T-helper 1 cell (primary cell): ENCODE data around the gene PLBD1.

Experiments used
- DNase-seq, 5 donors: peaks; one replicate each; pipeline ENCODE4 v3.0.0-alpha.2; 2012 to 2020

The PLBD1 gene

GRCh38 chr12:14495326-14495725 is 72.4 kb downstream of the PLBD1 start:
- no peak for DNase-seq

GRCh38 chr12:14482886-14483285 is 84.8 kb downstream of the PLBD1 start:
- DNase-seq, result no peak

GRCh38 chr12:14482361-14482760 is 85.3 kb downstream of the PLBD1 start:
- DNase-seq, result no peak

DNA sequence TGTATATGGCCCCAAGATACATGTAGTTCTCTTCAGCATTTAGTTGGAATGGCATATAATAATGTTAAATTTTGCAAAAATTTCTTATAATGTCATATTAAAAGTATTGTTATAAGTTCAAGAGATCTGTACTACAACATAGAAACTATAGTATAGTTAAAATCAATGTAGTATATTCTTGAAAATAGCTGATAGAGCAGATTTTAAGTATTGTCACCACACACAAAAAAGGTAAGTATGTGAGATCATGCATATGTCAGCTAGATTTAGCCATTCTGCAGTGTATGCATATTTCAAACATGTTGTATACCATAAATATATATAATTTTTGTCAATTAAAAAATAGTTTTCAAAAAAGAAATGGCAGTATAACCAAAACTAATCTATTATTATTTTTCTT is 86.5 kb downstream of the PLBD1 start:
- DNase-seq, result no peak

GRCh38 chr12:14479004-14479403 is 88.7 kb downstream of the PLBD1 start:
- no peak for DNase-seq

- DNase-seq, result no peak
Measured at GRCh38 chr12:14473707-14474287, 93.9 kb downstream of the PLBD1 start.

DNA sequence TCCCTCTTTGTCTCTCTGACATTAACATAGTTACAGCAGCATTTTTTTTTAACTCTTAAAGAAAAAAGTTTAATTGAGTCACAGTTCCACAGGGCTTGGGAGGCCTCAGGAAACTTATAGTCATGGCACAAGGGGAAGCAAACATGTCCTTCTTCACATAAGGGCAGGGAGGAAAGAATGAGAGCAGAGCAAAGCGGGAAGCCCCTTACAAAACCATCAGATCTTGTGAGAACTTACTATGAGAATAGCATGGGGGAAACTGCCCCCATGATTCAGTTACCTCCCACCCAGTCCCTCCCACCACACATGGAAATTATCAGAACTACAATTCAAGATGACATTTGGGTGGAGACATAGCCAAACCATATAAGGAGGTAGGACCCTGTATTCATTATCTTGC is 96.2 kb downstream of the PLBD1 start:
- DNase-seq, result no peak

DNA sequence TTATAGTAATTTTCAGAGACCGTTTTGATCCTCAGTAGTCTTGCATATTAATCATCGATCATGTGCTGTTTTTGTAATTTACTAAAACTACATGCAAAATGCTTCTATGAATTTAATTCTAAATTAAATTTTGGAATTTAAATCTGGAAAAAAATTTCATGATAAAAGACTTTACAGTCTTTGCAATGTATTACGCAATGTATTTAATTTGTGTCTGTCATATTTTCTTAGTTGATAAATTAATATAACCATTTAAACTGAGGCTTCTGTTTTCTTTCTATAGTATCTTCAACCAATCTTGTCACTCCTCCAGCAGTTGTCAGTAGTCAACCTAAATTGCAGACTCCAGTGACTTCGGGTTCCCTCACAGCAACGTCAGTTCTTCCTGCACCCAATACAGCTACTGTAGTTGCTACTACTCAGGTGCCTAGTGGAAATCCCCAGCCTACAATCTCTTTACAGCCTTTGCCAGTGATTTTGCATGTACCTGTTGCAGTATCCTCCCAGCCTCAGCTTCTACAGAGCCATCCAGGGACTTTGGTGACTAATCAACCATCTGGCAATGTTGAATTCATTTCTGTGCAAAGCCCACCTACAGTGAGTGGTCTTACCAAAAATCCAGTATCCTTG is 107.4 kb downstream of the PLBD1 start:
- DNase-seq, result no peak

DNA sequence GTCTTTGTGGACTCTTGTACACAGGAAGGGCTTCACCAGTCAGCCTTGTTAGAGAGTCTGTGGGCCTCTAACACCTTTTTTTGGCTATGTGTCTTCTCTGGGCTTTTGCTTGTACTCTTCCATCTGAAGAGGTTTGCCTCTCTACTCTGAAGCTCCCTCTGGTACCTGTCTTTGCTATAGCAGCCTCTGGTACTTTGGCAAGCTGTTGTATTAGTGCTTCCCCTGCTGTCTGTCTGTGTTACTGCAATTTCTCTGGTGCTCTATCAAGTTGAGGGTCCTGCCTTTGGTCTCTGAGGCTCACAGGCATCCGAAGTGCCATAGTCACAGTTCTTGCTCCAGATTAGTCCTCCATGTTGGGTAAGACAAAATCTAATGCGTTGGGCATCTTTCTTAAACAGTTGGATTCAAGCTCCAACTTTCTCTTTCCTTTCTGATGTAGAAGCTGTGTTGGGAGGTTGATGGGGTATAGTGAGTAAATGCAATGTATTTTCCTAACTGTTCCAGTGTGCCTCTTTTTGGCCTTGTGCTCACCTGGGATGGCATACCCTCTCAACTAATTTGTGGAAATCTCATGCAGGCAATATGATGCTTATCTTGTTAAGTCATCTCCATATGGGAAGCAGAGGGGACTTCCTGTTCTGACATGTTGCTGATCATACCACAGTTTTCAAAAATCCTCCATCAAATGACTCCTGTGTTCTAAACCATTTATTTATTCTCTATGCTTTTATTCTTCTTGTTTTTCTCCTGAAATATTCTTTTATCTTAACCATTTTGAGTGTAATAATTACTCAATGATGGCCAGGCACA is 113.4 kb downstream of the PLBD1 start:
- DNase-seq, result peak in 2 of 5 donors; percentile 11 to 69
